Lower lobe of right lung (tissue), 2 donors: ENCODE measurements around the gene MTF2. TPM values are rescaled to one million over a fixed set of nuclear protein-coding genes. Genes with fewer than 3 reads are reported as not detected.

Source experiments
- ATAC-seq, 2 donors: fragments of 200-7000 bp; cut with Tn5 transposase; one replicate each; pipeline ENCODE4 v1.9.1; 2020 to 2022; ENCODE audit warnings: mild to moderate bottlenecking in 2 of 2, moderate library complexity in 2 of 2
- DNase-seq: peaks from one replicate; pipeline ENCODE4 v3.0.0-alpha.2; 2020
- H3K27ac ChIP-seq: fragments of 200-600 bp; one replicate; pipeline ENCODE4 v1.8.0; 2022
- H3K27me3 ChIP-seq: fragments of 200-600 bp; one replicate; pipeline ENCODE4 v1.8.0; 2022; ENCODE audit warnings: low read depth
- H3K36me3 ChIP-seq: fragments of 200-600 bp; one replicate; pipeline ENCODE4 v1.8.0; 2022; ENCODE audit warnings: mild to moderate bottlenecking
- H3K4me1 ChIP-seq: fragments of 200-600 bp; one replicate; pipeline ENCODE4 v1.8.0; 2022
- H3K4me3 ChIP-seq: fragments of 200-600 bp; one replicate; pipeline ENCODE4 v1.8.0; 2022; ENCODE audit warnings: mild to moderate bottlenecking
- H3K9me3 ChIP-seq: fragments of 200-600 bp; one replicate; pipeline ENCODE4 v1.8.0; 2022
- intact Hi-C: fragments of 100-400 bp; cut with DNase I; formaldehyde crosslinking; loops from one replicate; pipeline ENCODE4 v1.11.0; 2022
- total RNA-seq: library from RNA; stranded (reverse); fragmentation: NEBNext Ultra II Directional; extraction: Animal tissue kit (Norgen Biotek cat#: 25700); gene quantifications from one replicate; pipeline ENCODE4 v1.2.1, GENCODE V29; 2021
- TF ChIP-seq, protein P1 (sequence below): fragments of 200-600 bp; IDR thresholded peaks from one replicate; pipeline ENCODE4 v1.8.0; 2022; ENCODE audit warnings: antibody characterized with exemption, mild to moderate bottlenecking
- donor health status: DM: no; HTN: yes; CAD: no; lungs with severe emphysema.

MTF2 gene
- total RNA-seq, 1 donor from 2014 or later: 20.2 TPM

DNA sequence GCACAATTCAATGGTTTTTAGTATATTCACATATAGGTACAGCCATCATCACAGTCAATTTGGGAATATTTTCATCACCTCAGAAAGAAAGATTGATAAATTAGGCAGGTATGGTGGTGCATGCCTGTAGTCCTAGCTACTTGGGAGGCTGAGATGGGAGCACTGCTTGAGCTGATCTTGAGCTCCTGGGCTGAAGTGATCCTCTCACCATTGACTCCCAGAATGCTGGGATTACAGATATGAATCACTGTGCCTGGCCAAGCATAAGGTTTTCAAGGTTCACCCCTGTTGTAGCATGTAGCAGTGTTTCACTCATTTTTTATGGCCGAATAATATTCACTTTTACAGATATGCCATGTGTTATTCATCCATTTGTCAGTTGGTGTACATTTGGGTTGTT, 44.7 kb upstream of the MTF2 start:
- H3K36me3 ChIP-seq: no peaks in the 10 kb centered on the region
- intact Hi-C loops: no loop called here
- ATAC-seq: no peak
- no peak for DNase-seq
- H3K4me1 ChIP-seq: no peaks in the 10 kb centered on the region
- H3K27ac ChIP-seq: no peak overlapping the region
- H3K27me3 ChIP-seq: no peaks in the 10 kb centered on the region
- TF ChIP-seq, protein P1, sequence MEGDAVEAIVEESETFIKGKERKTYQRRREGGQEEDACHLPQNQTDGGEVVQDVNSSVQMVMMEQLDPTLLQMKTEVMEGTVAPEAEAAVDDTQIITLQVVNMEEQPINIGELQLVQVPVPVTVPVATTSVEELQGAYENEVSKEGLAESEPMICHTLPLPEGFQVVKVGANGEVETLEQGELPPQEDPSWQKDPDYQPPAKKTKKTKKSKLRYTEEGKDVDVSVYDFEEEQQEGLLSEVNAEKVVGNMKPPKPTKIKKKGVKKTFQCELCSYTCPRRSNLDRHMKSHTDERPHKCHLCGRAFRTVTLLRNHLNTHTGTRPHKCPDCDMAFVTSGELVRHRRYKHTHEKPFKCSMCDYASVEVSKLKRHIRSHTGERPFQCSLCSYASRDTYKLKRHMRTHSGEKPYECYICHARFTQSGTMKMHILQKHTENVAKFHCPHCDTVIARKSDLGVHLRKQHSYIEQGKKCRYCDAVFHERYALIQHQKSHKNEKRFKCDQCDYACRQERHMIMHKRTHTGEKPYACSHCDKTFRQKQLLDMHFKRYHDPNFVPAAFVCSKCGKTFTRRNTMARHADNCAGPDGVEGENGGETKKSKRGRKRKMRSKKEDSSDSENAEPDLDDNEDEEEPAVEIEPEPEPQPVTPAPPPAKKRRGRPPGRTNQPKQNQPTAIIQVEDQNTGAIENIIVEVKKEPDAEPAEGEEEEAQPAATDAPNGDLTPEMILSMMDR: no peak
- H3K9me3 ChIP-seq: no peaks in the 10 kb centered on the region
- no peak overlapping the region for H3K4me3 ChIP-seq

DNA sequence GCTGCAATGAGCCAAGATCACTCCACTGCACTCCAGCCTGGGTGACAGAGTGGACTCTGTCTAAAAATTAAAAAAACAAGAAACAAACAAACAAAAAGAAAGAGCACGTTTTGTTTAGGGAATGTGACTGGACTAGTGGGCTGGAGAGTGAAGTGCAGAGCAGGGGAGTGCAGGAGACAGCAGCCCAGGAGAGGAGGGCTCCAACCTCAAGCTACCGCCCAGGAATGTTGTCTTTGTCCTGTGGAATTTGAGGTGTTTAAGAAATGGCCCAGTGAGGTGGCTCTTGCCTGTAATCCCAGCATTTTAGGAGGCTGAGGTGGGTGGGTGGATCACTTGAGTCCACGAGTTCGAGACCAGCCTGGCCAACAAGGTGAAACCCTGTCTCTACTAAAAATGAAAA, 42.4 kb upstream of the MTF2 start:
- DNase-seq: no peak
- no peak for ATAC-seq
- H3K27me3 ChIP-seq: no peaks in the 10 kb centered on the region
- intact Hi-C loops: no loop called here
- no peak overlapping the region for H3K4me3 ChIP-seq
- H3K9me3 ChIP-seq: no peaks in the 10 kb centered on the region
- H3K36me3 ChIP-seq: no peaks in the 10 kb centered on the region
- no peaks in the 10 kb centered on the region for H3K4me1 ChIP-seq
- TF ChIP-seq, protein P1: no peak
- no peak overlapping the region for H3K27ac ChIP-seq

DNA sequence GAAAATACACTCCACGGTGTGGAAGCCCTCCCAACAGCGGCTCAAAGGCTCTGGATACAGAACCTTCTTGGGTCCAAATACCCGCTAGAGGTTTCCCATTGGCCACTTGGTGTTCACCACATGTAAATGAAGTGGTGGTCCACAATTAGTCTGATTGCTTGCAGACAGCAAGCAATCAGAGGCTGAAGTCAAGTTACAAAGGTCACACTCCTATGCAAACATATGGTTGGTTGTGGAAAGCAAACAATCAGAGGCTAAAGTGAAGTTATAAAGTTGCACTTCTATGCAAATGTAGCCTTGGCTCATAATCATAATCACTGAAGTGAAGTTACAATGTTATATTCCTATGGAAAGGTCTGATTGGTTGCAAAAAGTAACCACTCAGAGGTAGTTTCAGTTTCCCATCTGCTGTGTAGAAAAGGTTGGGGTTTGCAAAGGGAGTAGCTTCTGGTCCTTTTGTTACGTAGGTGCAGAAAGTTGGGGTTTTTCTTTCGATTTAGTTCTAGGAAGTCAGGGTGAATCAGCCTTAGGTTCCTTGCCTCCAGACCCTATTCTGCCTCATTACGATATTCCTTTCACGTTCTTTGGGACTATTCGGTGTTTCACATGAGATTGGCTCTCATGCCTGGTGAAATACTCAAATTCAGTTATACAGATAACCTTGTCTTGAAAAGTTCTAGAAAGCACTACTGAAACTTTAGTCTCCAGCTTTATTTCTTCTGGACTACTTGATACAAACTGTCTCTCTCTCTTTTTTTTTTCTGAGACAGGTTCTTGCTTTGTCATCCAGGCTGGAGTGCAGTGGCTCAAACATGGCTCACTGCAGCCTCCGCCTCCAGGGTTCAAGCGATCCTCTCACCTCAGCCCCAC, 36.7 kb upstream of the MTF2 start:
- ATAC-seq: peak; percentile 44 to 64
- H3K27ac ChIP-seq: no peak overlapping the region

DNA sequence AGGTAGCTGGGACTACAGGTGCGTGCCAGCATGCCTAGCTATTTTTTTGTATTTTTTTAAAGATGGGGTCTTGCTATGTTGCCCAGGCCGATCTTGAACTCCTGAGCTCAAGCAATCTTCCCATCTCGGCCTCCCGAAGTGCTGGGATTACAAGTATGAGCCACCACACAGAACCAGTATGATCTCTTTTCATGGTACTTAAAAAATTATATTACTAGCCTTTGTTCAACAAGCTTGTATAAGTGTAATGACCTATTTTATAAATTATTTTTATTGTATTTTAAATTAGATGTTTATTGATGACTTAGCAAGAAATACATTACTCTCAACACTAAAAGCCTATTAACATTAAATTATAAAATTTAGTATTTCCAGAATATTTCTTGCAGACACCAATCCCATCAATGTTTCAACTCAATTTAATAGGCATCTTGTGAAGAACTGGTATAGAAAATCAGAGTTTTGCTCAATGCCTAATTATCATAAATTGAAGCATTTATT, 36.0 kb upstream of the MTF2 start:
- Histone ChIP-seq H3K36me3 (no peaks in the 10 kb centered on the region), H3K27ac (no peak overlapping the region), H3K27me3 (no peaks in the 10 kb centered on the region), H3K4me1 (no peaks in the 10 kb centered on the region), H3K9me3 (no peaks in the 10 kb centered on the region), H3K4me3 (no peak overlapping the region)
- intact Hi-C loops: no loop called here
- TF ChIP-seq, protein P1: no peak
- ATAC-seq (no peak), DNase-seq (no peak)

More for the DNA sequence above, 36.7 kb upstream of the MTF2 start:
- intact Hi-C loops: no loop called here
- H3K36me3 ChIP-seq: no peaks in the 10 kb centered on the region
- H3K9me3 ChIP-seq: no peaks in the 10 kb centered on the region
- TF ChIP-seq, protein P1: no peak
- H3K27me3 ChIP-seq: no peaks in the 10 kb centered on the region
- DNase-seq: no peak
- H3K4me1 ChIP-seq: no peaks in the 10 kb centered on the region
- H3K4me3 ChIP-seq: no peak overlapping the region

DNA sequence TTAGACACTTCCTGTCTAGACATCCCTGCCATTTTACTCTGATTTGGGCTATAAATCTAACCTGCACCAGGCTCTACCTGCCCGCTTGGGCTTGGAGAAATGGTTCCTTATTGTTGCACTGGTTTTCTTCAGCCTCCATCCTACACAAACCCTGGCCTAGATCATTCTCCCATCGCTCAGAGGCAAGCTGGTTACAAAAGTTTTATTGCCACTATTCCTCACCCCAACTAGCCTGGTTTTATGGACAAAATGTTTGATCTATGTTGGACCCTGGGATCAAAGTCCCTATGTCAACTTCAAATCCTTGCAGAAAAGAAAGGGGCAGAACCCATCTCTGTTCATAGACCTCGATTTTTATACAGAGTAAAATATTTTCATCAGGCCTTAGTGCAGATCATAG, 31.5 kb upstream of the MTF2 start:
- TF ChIP-seq, protein P1: no peak
- Histone ChIP-seq H3K27ac (no peak overlapping the region), H3K9me3 (no peaks in the 10 kb centered on the region), H3K36me3 (no peaks in the 10 kb centered on the region), H3K27me3 (no peaks in the 10 kb centered on the region), H3K4me3 (no peak overlapping the region), H3K4me1 (no peaks in the 10 kb centered on the region)
- intact Hi-C loops: no loop called here
- ATAC-seq (no peak), DNase-seq (no peak)
